ENCODE results near the gene STX8.
"Not testable (repeated sequence)": the region's sequence is repeated elsewhere in the genome, so short reads cannot be mapped to it uniquely, and the experiment has no call there.

Gene STX8

DNA sequence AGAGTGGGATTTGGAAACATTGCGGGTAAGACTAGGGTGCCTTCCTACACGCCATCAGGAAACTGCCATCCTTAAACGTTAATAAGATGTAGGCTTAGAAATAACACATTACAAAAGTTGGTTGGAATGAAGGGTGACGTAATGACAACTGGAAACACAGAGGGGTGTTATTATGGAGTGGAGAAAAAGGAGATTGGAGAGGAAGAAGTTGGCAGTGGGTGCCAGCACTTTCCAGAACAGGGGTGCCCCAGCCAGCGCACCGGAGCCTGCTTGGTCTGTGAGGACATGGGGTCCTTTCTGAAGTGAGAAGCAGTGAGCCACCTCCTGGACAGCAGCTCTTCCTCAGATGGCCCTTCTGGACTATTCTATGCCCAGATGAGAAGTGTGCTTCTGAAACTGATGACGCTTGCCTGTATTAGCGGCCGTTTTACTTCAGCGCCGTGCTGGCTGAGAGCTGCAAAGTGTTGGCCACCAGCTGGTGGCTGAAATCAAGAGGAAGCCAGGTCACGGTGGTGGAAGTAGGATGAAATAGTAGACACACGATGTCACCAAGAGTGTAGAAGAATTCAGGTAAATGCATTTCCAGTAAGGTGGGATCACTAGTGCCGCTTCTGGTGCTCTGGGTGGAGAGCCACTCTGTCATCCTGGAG is 309.5 kb downstream of the STX8 start:
- DNase-seq (ENCODE audit: low read depth) = no peak
- TF ChIP-seq, protein P1, sequence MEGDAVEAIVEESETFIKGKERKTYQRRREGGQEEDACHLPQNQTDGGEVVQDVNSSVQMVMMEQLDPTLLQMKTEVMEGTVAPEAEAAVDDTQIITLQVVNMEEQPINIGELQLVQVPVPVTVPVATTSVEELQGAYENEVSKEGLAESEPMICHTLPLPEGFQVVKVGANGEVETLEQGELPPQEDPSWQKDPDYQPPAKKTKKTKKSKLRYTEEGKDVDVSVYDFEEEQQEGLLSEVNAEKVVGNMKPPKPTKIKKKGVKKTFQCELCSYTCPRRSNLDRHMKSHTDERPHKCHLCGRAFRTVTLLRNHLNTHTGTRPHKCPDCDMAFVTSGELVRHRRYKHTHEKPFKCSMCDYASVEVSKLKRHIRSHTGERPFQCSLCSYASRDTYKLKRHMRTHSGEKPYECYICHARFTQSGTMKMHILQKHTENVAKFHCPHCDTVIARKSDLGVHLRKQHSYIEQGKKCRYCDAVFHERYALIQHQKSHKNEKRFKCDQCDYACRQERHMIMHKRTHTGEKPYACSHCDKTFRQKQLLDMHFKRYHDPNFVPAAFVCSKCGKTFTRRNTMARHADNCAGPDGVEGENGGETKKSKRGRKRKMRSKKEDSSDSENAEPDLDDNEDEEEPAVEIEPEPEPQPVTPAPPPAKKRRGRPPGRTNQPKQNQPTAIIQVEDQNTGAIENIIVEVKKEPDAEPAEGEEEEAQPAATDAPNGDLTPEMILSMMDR (conservative IDR thresholded peaks at IDR 0.05; ENCODE audit: low read depth, low read length) = no peak
- H3K4me3 ChIP-seq (ENCODE audit: low read length) = no peak overlapping the region

DNA sequence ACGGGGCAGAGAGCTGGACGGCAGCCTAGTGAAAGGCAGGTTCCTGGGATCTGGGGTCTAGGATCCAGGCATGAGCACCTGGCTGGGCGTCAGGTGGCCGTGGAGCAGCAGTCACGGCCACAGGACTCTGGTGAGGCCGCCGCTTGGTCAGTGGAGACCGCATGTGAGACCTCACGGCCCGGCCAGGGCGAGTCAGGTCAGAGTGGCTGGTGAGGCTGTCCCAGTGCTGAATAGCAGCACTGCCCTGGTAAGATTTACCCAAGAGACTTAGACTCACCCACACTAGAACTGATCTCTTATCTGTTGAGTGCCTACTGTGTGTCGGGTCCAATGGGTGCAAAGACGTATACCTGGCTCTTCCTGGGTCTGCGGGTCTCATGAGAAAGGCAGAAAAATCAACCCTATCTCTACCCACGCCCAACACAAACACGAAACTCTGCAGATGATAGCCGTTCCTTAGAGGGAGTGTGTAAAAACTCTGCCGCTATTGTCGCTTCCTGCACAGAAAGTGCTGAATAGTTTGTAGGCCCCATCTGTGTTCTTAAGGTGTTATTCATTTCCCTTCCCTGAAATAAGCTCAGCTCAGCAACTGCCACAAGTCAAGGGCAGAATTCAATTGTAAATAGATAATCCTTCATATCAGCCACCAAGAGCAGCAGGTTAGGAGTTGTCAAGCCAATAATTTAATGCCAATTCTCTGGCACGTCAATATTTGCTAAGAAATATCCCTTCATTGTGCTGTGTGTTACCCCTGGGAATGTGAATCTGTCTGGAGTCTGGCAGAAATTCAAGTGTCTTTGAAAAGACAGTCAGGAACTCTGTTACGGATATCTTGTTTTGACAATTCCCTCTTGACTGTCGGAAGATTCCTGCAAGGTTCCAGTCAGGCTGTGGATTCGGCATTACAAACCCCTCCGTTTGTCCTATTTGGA is 314.3 kb downstream of the STX8 start:
- H3K4me3 ChIP-seq (ENCODE audit: low read length) = no peak overlapping the region
- DNase-seq (ENCODE audit: low read depth) = no peak
- TF ChIP-seq, protein P1 (conservative IDR thresholded peaks at IDR 0.05; ENCODE audit: low read depth, low read length) = no peak

DNA sequence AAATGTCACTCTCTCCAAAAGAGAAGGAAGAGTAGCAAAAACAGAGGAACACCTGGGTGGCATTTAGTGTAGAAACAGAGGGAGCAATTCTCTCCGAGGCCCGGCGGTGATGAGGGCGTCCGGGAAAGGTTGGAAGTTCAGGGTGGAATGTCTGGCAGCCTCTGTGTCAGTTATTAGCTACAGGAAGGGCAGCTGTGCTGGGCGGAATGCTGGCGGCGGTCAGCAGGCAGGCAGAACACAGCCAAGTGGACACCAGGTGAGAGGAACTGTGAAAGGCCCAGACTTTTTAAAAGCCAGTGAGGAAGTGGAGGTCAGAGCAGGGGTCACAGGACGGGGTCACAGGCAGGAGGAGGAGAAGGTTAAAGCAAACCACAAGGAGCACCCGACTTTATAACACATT is 316.2 kb downstream of the STX8 start:
- TF ChIP-seq, protein P1 (conservative IDR thresholded peaks at IDR 0.05; ENCODE audit: low read depth, low read length) = no peak
- H3K4me3 ChIP-seq (ENCODE audit: low read length) = no peak overlapping the region
- no peak for DNase-seq (ENCODE audit: low read depth)

DNA sequence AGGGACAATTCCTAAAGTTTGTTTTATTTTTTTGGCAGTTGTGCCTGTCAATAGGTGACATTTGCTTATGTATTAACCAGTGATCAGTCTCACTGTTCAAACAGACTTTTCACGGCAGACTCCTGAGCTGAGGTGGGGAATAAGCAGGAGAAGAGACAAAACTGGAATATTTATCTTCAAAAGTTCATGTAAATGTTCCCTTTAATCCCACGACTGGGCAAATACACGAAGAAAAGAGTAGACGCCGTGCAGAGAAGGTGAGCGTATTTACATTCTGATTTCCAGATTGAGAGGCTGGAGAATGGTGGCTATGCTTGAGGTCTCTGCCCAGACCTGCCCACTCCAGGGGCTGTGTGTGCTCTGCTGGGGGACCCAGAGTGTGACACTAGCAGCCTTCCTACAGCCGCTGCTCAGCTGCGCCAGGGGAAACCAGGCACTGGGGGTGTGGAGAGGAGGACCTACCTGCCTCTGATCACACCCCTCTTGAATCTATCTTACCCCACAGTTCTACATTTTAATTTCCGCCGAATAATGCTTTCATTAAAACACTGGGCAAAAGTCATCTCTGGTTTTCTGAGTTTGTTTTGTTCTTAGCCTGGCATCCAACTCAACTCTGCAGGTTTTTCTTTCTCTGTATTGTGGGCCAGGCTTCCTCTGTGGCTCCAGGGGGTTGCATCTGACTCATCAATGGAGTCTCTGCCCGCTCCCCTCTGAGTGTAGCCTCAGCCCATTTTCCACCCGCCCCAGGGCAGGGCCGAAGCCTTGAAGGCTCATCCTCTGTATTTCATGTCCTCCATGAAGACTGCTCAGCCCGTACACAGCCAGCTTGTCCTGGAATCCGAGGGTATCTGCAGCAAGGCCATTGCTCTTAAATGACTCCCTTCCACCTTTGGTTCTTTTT is 317.3 kb downstream of the STX8 start:
- no peak overlapping the region for H3K4me3 ChIP-seq (ENCODE audit: low read length)
- no peak for DNase-seq (ENCODE audit: low read depth)
- TF ChIP-seq, protein P1 (conservative IDR thresholded peaks at IDR 0.05; ENCODE audit: low read depth, low read length) = no peak

DNA sequence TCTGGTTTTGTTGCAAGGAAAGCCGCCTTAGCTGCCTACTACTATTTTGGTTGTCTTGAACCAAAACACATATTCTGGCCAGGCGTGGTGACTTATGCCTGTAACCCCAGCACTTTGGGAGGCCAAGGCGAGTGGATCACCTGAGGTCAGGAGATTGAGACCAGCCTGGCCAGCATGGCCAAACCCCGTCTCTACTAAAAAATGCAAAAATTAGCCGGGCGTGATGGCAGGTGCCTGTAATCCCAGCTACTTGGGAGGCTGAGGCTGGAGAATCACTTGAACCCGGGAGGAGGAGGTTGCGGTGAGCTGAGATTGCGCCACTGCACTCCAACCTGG is 318.0 kb downstream of the STX8 start:
- DNase-seq (ENCODE audit: low read depth); H3K4me3 ChIP-seq (ENCODE audit: low read length): not testable (repeated sequence)

DNA sequence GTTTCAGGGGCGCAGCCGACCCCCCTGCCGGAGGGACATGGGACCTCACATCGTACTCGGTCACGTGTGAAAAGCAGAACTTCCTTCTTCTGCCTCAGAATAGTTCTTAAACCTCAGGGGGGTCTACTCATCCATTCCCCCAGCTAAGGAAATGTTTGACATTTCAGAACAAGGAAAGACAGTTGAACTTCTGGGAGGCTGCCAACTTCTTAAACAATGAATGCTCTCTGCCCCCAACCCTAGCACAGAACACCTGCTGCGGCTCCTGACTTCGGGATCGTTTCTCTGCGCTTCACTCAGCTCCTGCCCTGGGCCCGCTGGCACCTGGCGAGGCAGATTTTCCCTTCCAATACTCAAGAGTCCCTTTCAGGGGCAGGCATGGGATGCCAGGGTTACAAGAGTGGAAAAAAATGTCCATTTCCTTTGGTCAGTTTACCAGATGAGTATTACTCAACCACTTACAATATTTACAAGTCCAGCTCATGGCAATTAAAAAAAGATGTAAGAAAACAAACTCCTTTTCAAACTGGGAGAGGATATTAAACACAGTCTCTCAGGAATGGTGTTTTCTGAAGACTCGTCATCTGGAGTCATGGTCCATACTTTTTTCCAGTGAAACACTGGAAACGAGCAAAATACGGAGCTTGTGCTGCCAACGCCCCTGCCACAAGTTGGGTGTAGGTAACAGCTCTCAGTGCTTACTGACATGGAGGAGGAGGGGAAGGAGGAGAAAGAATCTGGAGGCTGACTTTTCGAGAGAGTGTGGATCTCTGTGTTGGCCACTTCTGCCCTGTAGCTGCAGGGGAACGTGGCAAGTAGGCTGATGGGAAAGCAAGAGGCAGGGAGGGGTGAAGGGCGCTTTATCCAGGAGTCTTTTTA is 318.6 kb downstream of the STX8 start:
- TF ChIP-seq, protein P1 (conservative IDR thresholded peaks at IDR 0.05; ENCODE audit: low read depth, low read length) = no peak
- H3K4me3 ChIP-seq (ENCODE audit: low read length) = no peak overlapping the region
- DNase-seq (ENCODE audit: low read depth) = no peak
